ENCODE data around the gene CFAP45. TPM values are rescaled to one million over a fixed set of nuclear protein-coding genes. Genes with fewer than 3 reads are reported as not detected.

Gene CFAP45
- total RNA-seq, 1 donor from 2014 or later, result 0.49 TPM

- Mint-ChIP-seq H3K36me3 (ENCODE audit: unreplicated experiment) (no peaks in the 10 kb centered on the region), H3K27ac (ENCODE audit: unreplicated experiment) (no peak overlapping the region), H3K9me3 (ENCODE audit: unreplicated experiment) (peaks cover 1% of the 10 kb centered on the region), H3K4me1 (ENCODE audit: low read depth, unreplicated experiment) (peaks cover 5% of the 10 kb centered on the region), H3K27me3 (ENCODE audit: unreplicated experiment) (peaks cover 8% of the 10 kb centered on the region), H3K4me3 (ENCODE audit: unreplicated experiment) (no peak overlapping the region)
- TF ChIP-seq CTCF (IDR thresholded peaks at IDR 0.05; ENCODE audit: partially characterized antibody, unreplicated experiment), result no peak
- no peak for DNase-seq
Measured at GRCh38 chr1:159869173-159869572, 30.8 kb downstream of the CFAP45 start.

- peaks cover 8% of the 10 kb centered on the region for H3K27me3 Mint-ChIP-seq (ENCODE audit: unreplicated experiment)
- no peaks in the 10 kb centered on the region for H3K36me3 Mint-ChIP-seq (ENCODE audit: unreplicated experiment)
- no peak overlapping the region for H3K4me3 Mint-ChIP-seq (ENCODE audit: unreplicated experiment)
- peaks cover 2% of the 10 kb centered on the region for H3K9me3 Mint-ChIP-seq (ENCODE audit: unreplicated experiment)
- peaks cover 5% of the 10 kb centered on the region for H3K4me1 Mint-ChIP-seq (ENCODE audit: low read depth, unreplicated experiment)
- no peak overlapping the region for H3K27ac Mint-ChIP-seq (ENCODE audit: unreplicated experiment)
- DNase-seq, result no peak
- no peak for TF ChIP-seq CTCF (IDR thresholded peaks at IDR 0.05; ENCODE audit: partially characterized antibody, unreplicated experiment)
Measured at GRCh38 chr1:159868766-159869165, 31.2 kb downstream of the CFAP45 start.

- TF ChIP-seq CTCF (IDR thresholded peaks at IDR 0.05; ENCODE audit: partially characterized antibody, unreplicated experiment), result no peak
- H3K27me3 Mint-ChIP-seq (ENCODE audit: unreplicated experiment), result peaks cover 8% of the 10 kb centered on the region
- no peak overlapping the region for H3K4me3 Mint-ChIP-seq (ENCODE audit: unreplicated experiment)
- H3K9me3 Mint-ChIP-seq (ENCODE audit: unreplicated experiment), result peaks cover 2% of the 10 kb centered on the region
- no peak overlapping the region for H3K27ac Mint-ChIP-seq (ENCODE audit: unreplicated experiment)
- no peaks in the 10 kb centered on the region for H3K36me3 Mint-ChIP-seq (ENCODE audit: unreplicated experiment)
- DNase-seq, result no peak
- peaks cover 5% of the 10 kb centered on the region for H3K4me1 Mint-ChIP-seq (ENCODE audit: low read depth, unreplicated experiment)
Measured at GRCh38 chr1:159867664-159868026, 32.3 kb downstream of the CFAP45 start.

GRCh38 chr1:159866905-159867663 is 32.9 kb downstream of the CFAP45 start:
- Mint-ChIP-seq H3K27me3 (ENCODE audit: unreplicated experiment) (peaks cover 8% of the 10 kb centered on the region), H3K4me3 (ENCODE audit: unreplicated experiment) (no peak overlapping the region), H3K27ac (ENCODE audit: unreplicated experiment) (no peak overlapping the region), H3K9me3 (ENCODE audit: unreplicated experiment) (peaks cover 2% of the 10 kb centered on the region), H3K36me3 (ENCODE audit: unreplicated experiment) (no peaks in the 10 kb centered on the region), H3K4me1 (ENCODE audit: low read depth, unreplicated experiment) (peaks cover 5% of the 10 kb centered on the region)
- TF ChIP-seq CTCF (IDR thresholded peaks at IDR 0.05; ENCODE audit: partially characterized antibody, unreplicated experiment), result no peak
- no peak for DNase-seq

GRCh38 chr1:159866066-159866465 is 33.9 kb downstream of the CFAP45 start:
- no peak for TF ChIP-seq CTCF (IDR thresholded peaks at IDR 0.05; ENCODE audit: partially characterized antibody, unreplicated experiment)
- Mint-ChIP-seq H3K27ac (ENCODE audit: unreplicated experiment) (no peak overlapping the region), H3K27me3 (ENCODE audit: unreplicated experiment) (peaks cover 10% of the 10 kb centered on the region), H3K36me3 (ENCODE audit: unreplicated experiment) (no peaks in the 10 kb centered on the region), H3K9me3 (ENCODE audit: unreplicated experiment) (peaks cover 2% of the 10 kb centered on the region), H3K4me3 (ENCODE audit: unreplicated experiment) (no peak overlapping the region), H3K4me1 (ENCODE audit: low read depth, unreplicated experiment) (peaks cover 5% of the 10 kb centered on the region)
- DNase-seq, result no peak

All from glutamatergic neuron (in vitro differentiated cells).